Psoas muscle (tissue), 8 donors: ENCODE data around the gene RASSF9. TPM values are rescaled to one million over a fixed set of nuclear protein-coding genes. Genes with fewer than 3 reads are reported as not detected.

Source experiments
- ATAC-seq, 4 donors: fragments of 200-7000 bp; cut with Tn5 transposase; one replicate each; pipeline ENCODE4 v1.9.1; 2020; ENCODE audit warnings: moderate library complexity in 3 of 4, mild to moderate bottlenecking in 2 of 4
- DNase-seq, 2 donors: peaks; one replicate each; pipeline ENCODE4 v3.0.0-alpha.2; 2020
- H3K27ac ChIP-seq: fragments of 200-600 bp; one replicate; pipeline ENCODE4 v1.8.0; 2022
- H3K27me3 ChIP-seq, 3 donors: fragments of 200-600 bp in 1 of 3; one replicate each; pipeline versions ENCODE4 v1.6.1 to v1.8.0; 2013 to 2022; ENCODE audit warnings: low read length in 2 of 3, mild to moderate bottlenecking in 2 of 3, moderate library complexity in 1 of 3; ENCODE audit not compliant: insufficient read depth in 3 of 3
- H3K36me3 ChIP-seq, 2 donors: fragments of 200-600 bp in 1 of 2; one replicate each; pipeline versions ENCODE4 v1.6.1 to v1.8.0; 2013 to 2022; ENCODE audit warnings: low read depth in 1 of 2, mild to moderate bottlenecking in 1 of 2, moderate library complexity in 1 of 2; ENCODE audit not compliant: insufficient read depth in 1 of 2
- H3K4me1 ChIP-seq: fragments of 200-600 bp; one replicate; pipeline ENCODE4 v1.8.0; 2022
- H3K4me3 ChIP-seq: fragments of 200-600 bp; one replicate; pipeline ENCODE4 v1.8.0; 2022; ENCODE audit warnings: mild to moderate bottlenecking
- H3K9me3 ChIP-seq: fragments of 200-600 bp; one replicate; pipeline ENCODE4 v1.8.0; 2022
- WGBS, 3 donors: extraction: QIAGEN DNeasy Blood & Tissue Kit; methylation state at CpG; one replicate each; pipeline versions ENCODE4 v1.1.6 to v1.1.7; 2013; 5-methylcytosine and 5-hydroxymethylcytosine counted together
- intact Hi-C, 2 donors: fragments of 100-400 bp; cut with DNase I; formaldehyde crosslinking; loops; one replicate each; pipeline versions ENCODE4 v1.11.0 to v1.14.2; 2022
- polyA plus RNA-seq, 3 donors: library from polyadenylated mRNA; stranded (reverse); fragments of 200-250 nt; gene quantifications; one replicate each; pipeline ENCODE4 v1.2.3, GENCODE V29; 2013
- total RNA-seq, 4 donors: library from RNA; stranded (reverse); fragmentation: NEBNext Ultra II Directional in 2 of 4; extraction: Animal tissue kit (Norgen Biotek cat#: 25700) in 2 of 4; gene quantifications; one replicate each; pipeline versions ENCODE4 v1.2.1 to v1.2.4, GENCODE V29; 2021 to 2023
- TF ChIP-seq, protein P1 (sequence below): fragments of 200-600 bp; IDR thresholded peaks from one replicate; pipeline ENCODE4 v1.8.0; 2022; ENCODE audit warnings: antibody characterized with exemption
- donor health status: healthy with polysubstance abuse.
- donor health status: DM: no; HTN: no; CAD: no; lungs with moderate emphysema.
- donor health status: Bipolar disorder and iron deficiency.
- donor health status: healthy.
- donor health status: DM: yes; HTN: yes; CAD: no.
- donor health status: DM: no; HTN: no; CAD: no.
- donor health status: DM: no; HTN: no; CAD: no.
- donor health status: DM: yes; HTN: yes; CAD: no.

The RASSF9 gene
- total and polyA plus RNA-seq, 7 donors, result 0.34 to 4.1 (median 1.5) TPM

- Histone ChIP-seq H3K27me3 (no peaks in the 10 kb centered on the region), H3K27ac (no peak overlapping the region), H3K4me1 (no peaks in the 10 kb centered on the region), H3K4me3 (no peak overlapping the region), H3K36me3 (no peaks in the 10 kb centered on the region), H3K9me3 (no peaks in the 10 kb centered on the region)
- ATAC-seq (no peak), DNase-seq (no peak)
- TF ChIP-seq, protein P1, sequence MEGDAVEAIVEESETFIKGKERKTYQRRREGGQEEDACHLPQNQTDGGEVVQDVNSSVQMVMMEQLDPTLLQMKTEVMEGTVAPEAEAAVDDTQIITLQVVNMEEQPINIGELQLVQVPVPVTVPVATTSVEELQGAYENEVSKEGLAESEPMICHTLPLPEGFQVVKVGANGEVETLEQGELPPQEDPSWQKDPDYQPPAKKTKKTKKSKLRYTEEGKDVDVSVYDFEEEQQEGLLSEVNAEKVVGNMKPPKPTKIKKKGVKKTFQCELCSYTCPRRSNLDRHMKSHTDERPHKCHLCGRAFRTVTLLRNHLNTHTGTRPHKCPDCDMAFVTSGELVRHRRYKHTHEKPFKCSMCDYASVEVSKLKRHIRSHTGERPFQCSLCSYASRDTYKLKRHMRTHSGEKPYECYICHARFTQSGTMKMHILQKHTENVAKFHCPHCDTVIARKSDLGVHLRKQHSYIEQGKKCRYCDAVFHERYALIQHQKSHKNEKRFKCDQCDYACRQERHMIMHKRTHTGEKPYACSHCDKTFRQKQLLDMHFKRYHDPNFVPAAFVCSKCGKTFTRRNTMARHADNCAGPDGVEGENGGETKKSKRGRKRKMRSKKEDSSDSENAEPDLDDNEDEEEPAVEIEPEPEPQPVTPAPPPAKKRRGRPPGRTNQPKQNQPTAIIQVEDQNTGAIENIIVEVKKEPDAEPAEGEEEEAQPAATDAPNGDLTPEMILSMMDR, result no peak
- intact Hi-C loops, result no loop called here
- 91 to 97% (median 94%) methylated on average over 1 of the region's 1 CpG for WGBS, 3 donors
These were observed 41.7 kb downstream of the RASSF9 start for GRCh38 chr12:85794531-85794930.

DNA sequence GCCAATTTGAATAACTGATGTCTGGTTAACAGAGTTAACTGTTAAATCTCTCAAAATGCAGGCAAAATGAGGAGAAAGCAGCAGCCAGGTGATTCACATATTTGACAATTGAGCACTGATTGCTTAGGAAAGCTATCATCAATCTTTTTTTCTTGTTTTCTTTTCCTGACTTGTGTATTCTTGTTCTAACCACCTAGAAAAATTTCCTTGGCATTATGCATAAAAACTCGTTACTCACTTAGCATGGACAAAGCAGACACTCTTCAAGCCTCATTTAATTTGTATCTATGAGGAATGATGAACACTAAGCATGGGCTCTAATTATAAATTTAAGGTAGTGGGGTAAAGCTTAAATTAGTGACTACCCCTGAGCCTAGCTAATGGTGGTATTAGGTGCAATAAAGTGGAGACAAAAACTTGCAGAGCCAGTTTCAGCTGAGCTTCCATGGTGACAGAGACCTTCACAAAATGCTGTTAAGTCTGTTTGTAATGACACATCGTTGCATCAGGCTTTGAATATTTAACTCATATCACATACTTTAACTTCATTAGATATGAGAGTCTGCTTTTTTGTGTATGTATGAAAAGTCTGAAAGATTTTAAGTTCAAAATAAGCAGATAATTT, 52.0 kb downstream of the RASSF9 start:
- intact Hi-C loops, result no loop called here
- Histone ChIP-seq H3K4me1 (no peaks in the 10 kb centered on the region), H3K9me3 (no peaks in the 10 kb centered on the region), H3K4me3 (no peak overlapping the region), H3K27me3 (no peaks in the 10 kb centered on the region), H3K27ac (no peak overlapping the region), H3K36me3 (no peaks in the 10 kb centered on the region)
- DNase-seq (no peak), ATAC-seq (no peak)
- 66 to 74% (median 70%) methylated on average over 2 of the region's 2 CpGs for WGBS, 3 donors
- TF ChIP-seq, protein P1, result no peak

DNA sequence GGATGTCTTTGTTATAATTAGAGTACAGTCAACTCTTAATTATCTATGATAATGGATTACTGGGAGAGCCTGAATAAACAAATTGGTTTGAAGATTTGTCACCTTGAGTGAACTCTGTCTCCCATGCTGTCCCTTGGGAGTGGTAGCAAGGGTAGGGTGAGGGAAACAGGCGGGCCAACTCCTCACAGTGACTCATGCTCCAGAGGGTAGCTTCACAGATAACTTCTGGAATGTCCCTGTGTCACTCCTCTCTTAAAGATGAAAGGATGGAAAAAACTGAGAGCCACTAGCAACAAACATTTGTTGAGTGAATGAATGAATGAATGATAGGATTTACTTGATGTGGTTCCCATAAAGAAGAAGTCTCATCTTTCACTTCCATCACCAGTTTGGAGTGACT, 53.5 kb downstream of the RASSF9 start:
- no peaks in the 10 kb centered on the region for H3K36me3 ChIP-seq
- H3K4me3 ChIP-seq, result no peak overlapping the region
- intact Hi-C loops, result no loop called here
- H3K27ac ChIP-seq, result no peak overlapping the region
- H3K4me1 ChIP-seq, result no peaks in the 10 kb centered on the region
- ATAC-seq (no peak), DNase-seq (no peak)
- H3K27me3 ChIP-seq, result no peaks in the 10 kb centered on the region
- H3K9me3 ChIP-seq, result no peaks in the 10 kb centered on the region
- 45 to 79% (median 63%) methylated on average over 1 of the region's 1 CpG for WGBS, 3 donors
- TF ChIP-seq, protein P1, result no peak

- no peaks in the 10 kb centered on the region for H3K36me3 ChIP-seq
- no peak for ATAC-seq
These were observed 54.4 kb downstream of the RASSF9 start for GRCh38 chr12:85781766-85782165.

More at GRCh38 chr12:85781766-85782165, 54.4 kb downstream of the RASSF9 start:
- TF ChIP-seq, protein P1, result no peak
- H3K4me1 ChIP-seq, result no peaks in the 10 kb centered on the region
- DNase-seq, result no peak
- H3K9me3 ChIP-seq, result no peaks in the 10 kb centered on the region
- intact Hi-C loops, result no loop called here
- H3K4me3 ChIP-seq, result no peak overlapping the region
- H3K27ac ChIP-seq, result no peak overlapping the region
- H3K27me3 ChIP-seq, result no peaks in the 10 kb centered on the region
